Measurements from ENCODE around the gene ZMAT5.

The ZMAT5 gene, protein sequence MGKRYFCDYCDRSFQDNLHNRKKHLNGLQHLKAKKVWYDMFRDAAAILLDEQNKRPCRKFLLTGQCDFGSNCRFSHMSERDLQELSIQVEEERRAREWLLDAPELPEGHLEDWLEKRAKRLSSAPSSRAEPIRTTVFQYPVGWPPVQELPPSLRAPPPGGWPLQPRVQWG

GRCh38 chr22:29766632-29767170 is at the start of gene ZMAT5:
ZMAT5 (minus strand) TSS chr22:29767007; CDS start chr22:29748544, 18,463 bp downstream.
- peak; percentile 67 to 94 for DNase-seq

DNA sequence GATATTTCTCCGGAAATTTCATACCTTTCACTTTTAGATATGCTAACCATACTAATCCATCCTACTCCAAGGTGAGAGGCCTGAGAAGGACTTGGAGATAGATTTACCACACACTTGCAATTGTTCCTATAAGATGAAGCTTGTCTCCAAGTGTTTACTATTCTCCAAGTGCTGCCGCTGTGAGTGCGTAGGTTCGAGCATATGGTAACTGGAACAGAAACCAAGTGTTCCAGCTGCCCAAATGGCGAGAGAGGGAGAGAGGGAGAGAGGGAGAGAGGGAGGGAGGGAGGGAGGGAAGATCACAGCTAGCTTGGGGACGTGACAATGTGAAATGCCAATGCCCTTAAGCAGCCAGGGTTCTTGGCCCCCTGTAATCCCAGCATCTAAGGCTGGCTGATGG is 49.7 kb upstream of the ZMAT5 start:
- DNase-seq, result no peak

DNA sequence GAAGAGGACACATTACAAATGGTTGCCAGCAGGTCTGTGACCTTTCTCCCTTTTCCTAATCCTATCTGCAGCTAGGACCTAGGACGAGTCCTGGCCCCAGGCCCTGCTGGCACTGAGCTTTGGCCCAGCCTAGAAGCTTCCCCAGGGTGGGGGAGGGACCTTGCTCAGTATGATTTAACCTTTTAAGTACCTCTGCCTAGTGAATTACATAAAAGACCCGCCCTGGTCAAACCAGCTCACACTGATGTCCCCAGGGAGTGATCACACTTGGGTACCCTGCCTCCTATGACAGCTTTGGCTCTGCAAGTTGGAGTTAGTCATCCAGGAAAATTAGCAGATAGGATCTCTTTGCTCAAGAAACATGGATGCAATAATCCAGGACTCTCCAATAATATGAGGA is 49.3 kb upstream of the ZMAT5 start:
- DNase-seq, result no peak

DNA sequence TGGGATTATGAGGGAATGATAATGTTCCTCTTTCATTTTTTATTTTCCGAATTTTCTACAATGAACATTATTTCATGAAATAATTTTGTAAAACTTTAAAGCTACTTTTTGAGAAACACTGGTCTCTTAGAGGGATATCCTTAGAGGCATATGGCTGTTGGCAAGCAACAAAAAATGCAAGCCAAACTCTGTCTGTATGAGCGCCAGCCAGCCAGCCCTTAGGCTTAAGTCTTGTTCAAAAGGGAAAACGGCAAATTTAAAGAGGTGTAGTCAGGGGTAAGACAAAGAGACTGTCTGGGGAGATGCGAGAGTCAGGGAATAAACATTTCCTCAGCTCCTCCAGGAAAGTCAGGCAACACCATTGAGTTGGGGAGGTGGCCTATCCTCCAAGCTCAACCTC is 48.8 kb upstream of the ZMAT5 start:
- peak in 1 of 2 experiments; percentile 10 for DNase-seq

GRCh38 chr22:29814003-29814402 is 47.2 kb upstream of the ZMAT5 start:
- DNase-seq, result no peak

DNA sequence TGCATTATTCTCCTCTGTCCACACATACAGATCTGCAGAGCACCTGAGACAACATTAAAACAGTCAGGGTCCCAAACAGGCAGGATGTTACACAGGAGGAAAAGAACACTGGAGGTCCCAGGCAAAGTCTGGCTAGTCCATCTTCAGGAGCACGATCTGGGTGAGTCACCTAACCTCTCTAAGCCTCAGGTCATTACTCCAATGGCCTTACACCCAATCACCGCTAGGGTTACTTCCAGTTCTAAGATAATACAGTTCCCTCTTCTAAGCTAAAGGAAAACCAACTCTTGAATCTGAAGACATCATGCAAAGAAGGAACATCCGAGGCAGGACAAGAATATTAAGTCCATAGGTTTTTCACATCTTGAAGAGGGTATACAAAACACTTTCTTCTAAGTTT is 46.8 kb upstream of the ZMAT5 start:
- DNase-seq, result no peak

GRCh38 chr22:29813126-29813525 is 46.3 kb upstream of the ZMAT5 start:
- DNase-seq, result no peak

DNA sequence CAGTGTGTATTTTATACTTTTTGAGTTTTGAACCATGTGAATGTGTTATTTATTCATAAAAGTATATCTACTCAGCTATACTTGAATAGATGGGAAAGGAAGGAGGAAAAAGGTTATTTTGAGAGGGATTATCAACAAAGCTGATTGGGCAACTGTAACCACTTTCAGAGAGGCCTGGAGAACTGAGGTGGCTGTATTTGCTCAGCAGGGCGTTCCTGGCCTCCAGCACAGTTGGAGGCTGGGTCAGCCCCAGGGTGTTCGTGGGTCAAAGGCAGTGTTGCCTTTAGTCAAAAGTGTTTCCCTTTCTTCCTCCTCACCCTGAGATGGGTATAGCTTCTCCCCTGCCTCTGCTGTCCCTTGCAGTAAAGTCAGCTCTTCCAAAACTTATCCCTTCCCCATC is 44.6 kb upstream of the ZMAT5 start:
- no peak for DNase-seq

- no peak for DNase-seq
Measured at GRCh38 chr22:29810216-29810615, 43.4 kb upstream of the ZMAT5 start.

GRCh38 chr22:29806196-29806595 is 39.4 kb upstream of the ZMAT5 start:
- no peak for DNase-seq

DNA sequence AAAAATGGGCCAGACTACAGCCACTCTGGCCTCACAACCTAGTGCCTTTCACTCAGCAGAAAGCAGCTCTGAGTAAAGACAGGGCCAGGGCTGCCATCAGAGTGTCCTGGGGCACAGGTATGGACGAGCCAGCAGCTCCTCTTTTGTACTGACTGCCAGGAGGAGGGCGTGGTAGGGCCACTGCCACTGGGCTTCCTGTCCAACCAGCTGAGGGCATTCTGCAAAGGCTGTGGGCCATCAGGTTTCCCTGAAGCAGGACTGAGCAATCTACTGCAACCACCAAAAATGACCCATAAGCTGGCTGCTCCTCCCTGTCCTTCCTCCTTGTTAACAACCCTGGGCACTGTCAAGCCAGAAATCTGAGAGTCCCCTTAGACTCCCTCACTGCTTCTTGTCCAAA is 38.2 kb upstream of the ZMAT5 start:
- no peak for DNase-seq

- no peak for DNase-seq
Measured at GRCh38 chr22:29803190-29803589, 36.4 kb upstream of the ZMAT5 start.

DNA sequence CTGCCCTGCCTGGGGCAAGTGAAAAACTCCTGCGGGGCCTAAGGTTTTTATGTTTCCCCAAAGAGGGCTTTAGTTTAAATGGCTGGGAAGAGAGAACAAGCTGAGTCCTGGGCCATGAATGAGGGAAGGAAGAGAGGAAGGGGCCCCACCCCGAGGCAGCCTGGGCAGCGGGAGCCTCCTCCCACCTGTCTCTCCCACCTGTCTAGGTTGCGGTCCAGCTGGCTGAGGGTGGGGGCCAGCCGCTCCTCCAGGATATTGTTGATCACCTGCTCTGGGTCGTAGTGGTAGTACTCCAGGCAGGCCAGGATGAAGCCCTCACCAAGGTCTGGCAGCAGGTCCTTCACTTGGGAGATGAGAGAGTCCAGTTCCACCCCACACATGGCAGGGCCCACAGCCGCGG is 35.0 kb upstream of the ZMAT5 start:
- peak in 1 of 2 experiments; percentile 54 for DNase-seq

- no peak for DNase-seq
Measured at GRCh38 chr22:29801153-29801552, 34.3 kb upstream of the ZMAT5 start.

- no peak for DNase-seq
Measured at GRCh38 chr22:29799217-29799680, 32.4 kb upstream of the ZMAT5 start.

DNA sequence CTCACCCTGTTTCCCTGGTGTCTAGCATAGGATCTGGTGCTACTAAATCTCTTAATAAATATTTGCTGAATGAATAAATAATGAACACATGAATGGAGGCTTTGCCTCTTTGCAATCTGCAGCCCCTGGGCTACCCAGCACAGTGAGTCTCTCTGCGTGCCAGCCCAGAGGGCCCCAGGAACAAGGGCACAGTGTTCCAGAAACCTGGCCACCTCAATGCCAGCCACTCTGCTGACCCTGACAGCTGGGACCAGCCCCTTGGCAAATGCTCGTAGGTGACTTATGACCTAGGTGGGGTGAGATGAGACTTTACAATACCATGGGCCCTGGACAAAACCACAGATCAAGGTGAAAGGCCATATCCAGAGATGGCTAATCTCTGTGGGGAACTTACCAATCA is 32.0 kb upstream of the ZMAT5 start:
- no peak for DNase-seq

GRCh38 chr22:29798318-29798717 is 31.5 kb upstream of the ZMAT5 start:
- no peak for DNase-seq

- DNase-seq, result no peak
Measured at GRCh38 chr22:29797351-29797750, 30.5 kb upstream of the ZMAT5 start.

DNA sequence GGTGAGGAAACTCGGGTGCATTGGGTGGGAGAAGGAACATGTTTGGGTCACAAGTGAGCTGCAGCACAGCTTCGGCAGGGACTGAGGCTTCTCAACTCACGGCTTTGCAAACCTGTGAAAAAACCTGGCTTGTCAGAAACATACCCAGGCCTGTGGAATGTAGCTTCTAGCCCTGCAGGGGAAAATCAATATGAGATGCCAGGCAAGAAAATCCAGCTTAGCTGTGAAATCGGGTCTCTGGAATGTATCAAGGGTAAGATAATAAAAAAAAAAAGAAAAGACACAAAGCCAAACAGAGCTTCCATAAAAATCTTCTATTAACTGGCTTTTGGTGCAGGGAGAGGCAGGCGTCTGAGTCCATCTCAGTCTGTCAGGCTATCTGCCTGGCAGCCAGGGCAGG is 28.9 kb upstream of the ZMAT5 start:
- DNase-seq, result no peak

- no peak for DNase-seq
Measured at GRCh38 chr22:29793396-29793795, 26.6 kb upstream of the ZMAT5 start.

DNA sequence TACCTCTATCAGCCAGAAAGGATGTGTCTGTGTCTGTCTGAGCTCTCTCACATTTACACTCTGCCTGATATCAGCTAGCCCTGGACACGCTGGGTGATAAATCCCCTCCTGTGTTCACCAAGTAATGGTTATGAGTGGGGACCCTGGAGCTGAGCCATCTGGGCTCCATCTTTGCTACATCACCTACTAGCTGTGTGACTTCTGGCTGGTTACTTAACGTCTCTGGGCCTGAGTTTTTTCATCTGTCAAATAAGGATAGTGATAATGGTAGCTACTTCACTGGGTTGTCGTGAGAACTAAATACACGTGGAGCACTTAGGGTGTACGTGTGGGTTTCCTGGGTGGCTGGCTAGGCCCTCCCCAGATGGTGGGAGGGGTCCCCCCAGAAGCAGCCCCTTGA is 23.3 kb upstream of the ZMAT5 start:
- DNase-seq, result no peak

- no peak for DNase-seq
Measured at GRCh38 chr22:29788339-29789279, 21.8 kb upstream of the ZMAT5 start.

- DNase-seq, result no peak
Measured at GRCh38 chr22:29787371-29787980, 20.7 kb upstream of the ZMAT5 start.

DNA sequence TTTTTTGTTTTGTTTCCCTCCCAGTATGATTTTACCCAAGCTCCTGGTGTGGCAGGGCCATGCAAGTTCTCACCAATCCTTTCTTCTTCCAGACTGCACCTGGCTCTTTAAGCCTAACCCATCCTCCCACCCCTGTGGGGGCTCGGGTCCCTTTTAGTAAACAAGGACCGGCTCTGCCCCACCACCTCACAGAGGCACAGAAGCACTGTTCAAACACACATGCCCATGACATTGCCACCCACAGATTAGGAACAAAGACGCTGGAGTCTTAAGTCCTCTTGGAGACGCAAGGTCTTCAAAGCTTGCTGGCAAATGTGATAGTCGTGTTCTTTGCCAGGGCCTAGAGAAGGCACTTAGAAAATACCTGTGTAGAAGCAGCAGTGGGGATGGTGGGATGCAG is 19.2 kb upstream of the ZMAT5 start:
- DNase-seq, result no peak

Data from cerebellar nuclear complex (tissue), 1 donor.